HG02571 (cell line): Measurements from ENCODE around the gene GIGYF1.

Experiments used
- ATAC-seq: cut with Tn5 transposase; IDR thresholded peaks from one replicate; pipeline ENCODE4 v1.9.1; 2021; ENCODE audit warnings: mild to moderate bottlenecking, moderate library complexity; ENCODE audit not compliant: unreplicated experiment

GIGYF1 gene

GRCh38 chr7:100685631-100686145, 8.4 kb downstream of the GIGYF1 start:
- no peak for ATAC-seq

DNA sequence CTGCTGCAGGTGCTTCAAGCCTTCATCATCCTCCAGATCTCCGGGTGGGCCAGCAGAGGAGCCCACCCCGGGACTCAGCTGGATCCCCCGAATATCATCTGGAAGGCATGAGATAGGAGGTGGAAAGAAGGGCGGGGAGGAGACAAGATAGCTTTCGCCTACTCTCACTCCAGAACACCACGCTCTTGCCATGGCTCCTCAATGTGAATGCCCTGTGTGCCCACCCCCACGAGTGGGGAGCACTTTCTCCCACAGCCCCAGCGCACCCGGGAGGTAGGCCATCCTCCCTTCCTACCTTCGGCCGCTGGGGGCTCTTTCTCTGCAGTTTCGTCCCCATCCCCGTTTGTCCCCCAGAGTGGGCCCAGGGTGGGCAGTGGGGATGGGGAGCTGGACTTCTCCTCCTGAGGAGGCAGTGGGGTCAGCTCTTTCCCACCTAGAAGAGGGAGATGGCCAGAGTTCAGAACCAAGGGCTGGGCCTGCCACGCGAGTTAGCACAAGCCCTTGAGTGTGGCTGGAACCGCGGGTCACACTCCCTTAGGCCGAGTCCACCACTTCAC, 8.9 kb downstream of the GIGYF1 start:
- ATAC-seq = no peak

GRCh38 chr7:100684534-100685042, 9.5 kb downstream of the GIGYF1 start:
- ATAC-seq = no peak

- no peak for ATAC-seq
Observed at GRCh38 chr7:100683659-100684533, 10.2 kb downstream of the GIGYF1 start.

DNA sequence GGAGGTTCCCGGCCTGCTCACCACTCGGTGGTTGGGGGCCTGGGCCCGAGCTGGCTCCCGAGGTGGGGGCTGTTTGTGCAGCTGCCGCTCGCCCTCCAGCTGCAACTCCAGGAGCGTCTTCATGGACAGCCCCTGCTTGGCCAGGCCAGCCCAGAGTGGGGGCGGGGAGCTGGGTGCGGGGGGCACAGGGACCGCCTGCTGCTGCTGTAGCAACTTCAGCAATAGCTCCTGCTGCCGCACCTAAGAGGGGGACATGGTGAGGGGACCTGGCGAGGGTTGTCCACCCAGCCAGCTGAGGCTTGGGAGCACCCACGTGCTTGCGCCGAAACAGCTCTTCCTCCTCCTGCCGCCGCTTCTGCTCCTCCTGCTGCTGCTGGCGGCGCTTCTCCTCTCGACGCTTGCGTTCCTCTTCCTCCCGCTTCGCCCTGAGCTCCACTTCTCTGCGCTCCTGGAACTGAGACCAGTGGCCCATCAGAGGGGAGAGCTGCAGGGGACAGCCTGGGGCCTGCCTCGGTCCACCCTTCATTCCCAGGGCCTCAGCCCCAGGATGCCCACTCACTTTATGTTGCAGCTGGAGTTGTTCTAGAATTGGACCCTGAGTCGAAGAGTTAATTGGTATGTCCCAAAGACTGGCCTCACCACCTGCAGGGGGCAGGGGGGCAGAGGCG, 10.9 kb downstream of the GIGYF1 start:
- no peak for ATAC-seq

DNA sequence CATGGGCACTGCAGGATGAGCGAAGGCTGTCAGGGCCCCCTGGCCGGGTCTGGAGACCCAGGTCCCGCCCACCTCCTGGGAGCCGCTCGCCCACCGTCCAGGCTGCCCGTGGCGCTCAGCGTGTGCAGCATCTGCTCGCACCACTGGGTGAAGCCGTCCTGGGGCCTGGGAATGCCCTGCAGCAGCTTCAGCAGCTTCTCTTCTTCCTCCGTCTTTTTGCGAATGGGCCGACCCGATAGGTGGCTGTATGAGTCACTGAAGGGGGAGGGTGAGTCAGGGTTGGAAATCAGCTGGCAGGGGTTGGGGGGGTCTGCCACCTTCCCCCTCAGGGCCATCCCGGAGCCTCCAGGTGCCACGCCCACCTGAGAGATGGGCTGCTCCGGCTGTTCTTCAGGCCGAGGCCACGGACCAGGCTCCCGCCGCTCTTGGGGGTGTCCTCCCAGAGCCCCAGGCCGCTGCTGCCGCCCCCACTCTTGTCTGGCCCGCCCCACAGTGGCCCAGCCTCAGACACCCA, 11.8 kb downstream of the GIGYF1 start:
- ATAC-seq = no peak

DNA sequence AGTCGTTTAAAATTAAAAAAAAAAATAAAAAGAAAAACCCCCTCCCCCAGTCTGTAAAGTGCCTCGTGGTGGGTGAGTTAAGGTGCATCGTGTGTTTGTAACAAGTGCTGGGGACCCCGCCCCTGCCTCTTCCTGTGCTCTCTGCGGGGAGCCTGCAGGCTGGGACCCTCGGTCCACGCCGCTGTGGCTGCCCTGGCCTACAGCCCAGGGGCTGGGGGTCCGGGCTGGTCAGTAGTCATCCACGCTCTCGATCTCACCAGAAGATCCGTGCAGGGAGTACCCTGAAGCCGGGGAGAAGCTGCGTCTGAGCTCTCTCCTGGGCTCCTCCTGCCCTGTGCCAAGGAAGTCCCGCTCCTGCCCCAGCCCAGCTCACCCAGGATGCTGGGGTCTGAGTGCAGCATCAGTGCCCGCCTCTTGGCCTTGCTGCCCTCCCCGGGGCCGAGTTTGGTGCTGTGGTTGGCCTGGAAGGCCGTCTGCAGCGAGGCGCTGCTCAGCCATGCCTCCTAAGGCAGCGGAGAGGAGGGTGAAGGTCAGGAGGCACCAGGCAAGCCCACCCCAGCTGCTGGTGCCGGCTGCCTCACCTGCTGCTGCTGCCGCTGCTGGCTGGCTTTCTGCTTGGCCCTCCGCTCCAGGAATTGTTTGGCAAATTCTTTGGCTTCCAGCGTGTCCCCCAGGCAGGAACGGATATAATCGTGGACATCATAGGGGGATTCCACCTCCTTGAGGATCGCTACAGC, 12.4 kb downstream of the GIGYF1 start:
- ATAC-seq = no peak

DNA sequence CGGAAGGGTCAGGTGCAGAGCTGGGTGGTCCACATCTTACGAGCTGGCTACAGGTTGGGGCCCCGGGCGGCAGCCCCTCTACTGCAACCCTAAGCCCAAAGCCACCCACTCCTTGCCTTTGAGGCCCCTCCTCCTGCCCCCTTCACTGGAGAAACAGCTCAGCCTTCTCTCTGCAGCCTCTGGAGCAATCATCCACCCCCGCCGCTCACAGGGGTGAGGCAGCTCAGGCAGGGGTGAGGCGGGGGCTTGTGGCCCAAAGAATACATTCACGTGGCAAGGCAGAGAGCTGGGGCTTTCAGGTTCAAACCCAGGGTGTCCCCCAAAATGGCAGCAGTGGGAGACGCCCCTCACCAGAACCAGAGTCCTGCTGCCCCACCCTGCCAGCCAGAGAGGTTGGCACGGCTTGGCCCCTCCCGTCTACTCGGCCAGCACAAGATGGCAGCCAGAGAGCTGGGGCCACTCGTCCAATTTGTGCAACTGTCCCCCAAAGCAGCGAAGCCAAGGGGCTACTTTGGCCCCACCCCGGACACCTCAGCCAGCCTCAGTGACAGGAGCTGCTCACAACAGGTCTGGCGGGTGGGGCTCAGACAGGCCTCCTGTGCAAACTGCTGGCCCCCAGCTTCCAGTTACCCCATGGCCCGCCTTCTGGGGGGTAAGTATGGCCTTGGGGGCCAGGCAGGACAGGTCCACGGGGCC, 13.3 kb downstream of the GIGYF1 start:
- no peak for ATAC-seq

DNA sequence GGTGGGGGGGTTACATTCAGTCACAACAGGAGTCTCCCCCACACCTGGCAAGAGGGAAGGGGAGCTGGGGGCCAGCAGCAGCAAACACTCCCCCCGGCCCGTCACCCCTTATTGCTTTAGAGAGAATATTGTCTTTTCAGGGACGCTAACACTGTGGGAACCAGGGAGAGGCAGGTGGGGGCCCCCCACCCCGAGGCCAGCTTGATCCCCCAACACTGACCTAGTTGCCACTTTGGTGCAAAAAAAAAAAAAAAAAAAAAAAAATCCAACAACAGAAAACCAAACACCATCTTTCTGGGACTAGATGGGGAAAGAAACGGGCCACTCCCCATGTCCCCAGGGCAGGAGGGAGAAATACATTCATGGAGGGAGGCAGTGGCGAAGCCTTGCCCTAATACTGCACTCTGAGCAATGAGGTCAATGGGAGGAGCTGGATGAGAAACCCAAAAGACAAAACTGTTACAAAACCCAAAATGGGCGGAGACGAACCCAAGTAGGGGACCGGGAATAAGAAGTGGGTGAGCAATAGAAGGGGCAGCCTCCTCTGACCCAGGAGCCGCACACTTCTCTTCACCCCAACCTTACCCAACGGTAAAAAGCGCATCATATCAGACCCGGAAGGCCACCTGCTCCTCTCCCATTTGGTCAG, 14.0 kb downstream of the GIGYF1 start:
- ATAC-seq = no peak

- ATAC-seq = no peak
Observed at GRCh38 chr7:100679129-100679926, 14.7 kb downstream of the GIGYF1 start.

GRCh38 chr7:100678291-100678984, 15.6 kb downstream of the GIGYF1 start:
- no peak for ATAC-seq

GRCh38 chr7:100677308-100678267, 16.5 kb downstream of the GIGYF1 start:
- no peak for ATAC-seq

- no peak for ATAC-seq
Observed at GRCh38 chr7:100676501-100677306, 17.3 kb downstream of the GIGYF1 start.

DNA sequence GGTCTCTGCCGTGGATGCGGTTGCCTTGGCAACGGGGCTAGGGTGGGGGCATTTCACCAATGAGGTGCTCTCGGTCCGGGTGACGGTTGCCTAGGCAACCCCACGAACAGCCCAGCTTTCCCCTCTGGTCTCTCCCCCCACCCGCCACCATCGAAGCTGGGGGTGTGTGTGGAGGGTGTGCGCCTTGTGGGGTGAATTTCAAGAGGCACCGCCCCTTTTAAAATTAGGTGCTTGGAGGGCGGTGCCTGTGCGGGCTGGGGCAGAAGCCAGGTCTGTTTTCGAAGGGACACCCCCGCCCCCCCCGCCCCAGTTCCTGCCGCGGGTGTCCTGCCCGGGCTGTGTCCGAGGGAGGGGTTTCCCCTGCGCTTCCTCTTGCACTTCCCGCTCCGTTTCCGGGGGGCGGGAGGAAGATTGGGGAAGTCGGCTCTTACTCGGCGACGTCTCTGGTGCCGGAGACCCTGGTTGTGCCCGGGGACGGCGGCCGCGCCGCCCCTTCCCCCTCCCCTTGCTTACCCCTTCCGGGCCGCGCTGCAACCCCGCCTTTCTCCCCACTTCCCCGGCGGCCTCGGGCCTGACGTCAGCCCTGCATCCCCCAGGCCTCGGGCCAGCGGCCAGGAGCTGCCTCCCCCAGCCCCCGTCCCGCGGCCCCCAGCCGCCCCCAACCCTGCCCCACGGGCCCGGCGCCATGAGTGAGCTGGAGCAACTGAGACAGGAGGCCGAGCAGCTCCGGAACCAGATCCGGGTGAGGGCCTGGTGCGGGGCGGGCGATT, 18.3 kb downstream of the GIGYF1 start:
- peak; percentile 34 for ATAC-seq

GRCh38 chr7:100675105-100675451, 19.0 kb downstream of the GIGYF1 start:
- no peak for ATAC-seq
